Heart left ventricle (tissue), 13 donors: Measurements from ENCODE around the gene HBA2.

Source experiments
- POLR2A ChIP-seq, 2 donors: fragments of 450-650 bp; IDR thresholded peaks; one replicate each; pipeline ENCODE4 v1.6.1; 2017; ENCODE audit warnings: antibody characterized with exemption in 2 of 2, mild to moderate bottlenecking in 2 of 2, moderate library complexity in 2 of 2
- TF ChIP-seq, protein P1 (sequence below), 12 donors: fragments of 200-600 bp; sonication (generic) in 4 of 12; IDR thresholded peaks; one replicate each; pipeline versions ENCODE4 v1.5.0 to v1.8.0; 2018 to 2022; ENCODE audit warnings: antibody characterized with exemption in 12 of 12, mild to moderate bottlenecking in 5 of 12
- donor health status: ischemic (EF 13 %, LVEDD 7.1; RV severe dilation, severe dysfunction).
- donor health status: DM: no; HTN: yes; CAD: no.
- donor health status: DM: no; HTN: no; CAD: no.
- donor health status: ischemic (EF 25% LVEDD 6.9; RV normal size, moderate dysfunction).
- donor health status: ischemic (EF 25% LVEDD 5.7; RV mildly dilated, moderate dysfunction).
- donor health status: ischemic (EF 35%, LVEDD 5.7; RV mildly dilated, moderate dysfunction).
- donor health status: nonischemic (EF 11% LVEDD 7.7; RV severe dilation, severe dysfunction).
- donor health status: DM: yes; HTN: yes; CAD: no.
- donor health status: PGD.
- donor health status: ischemic (EF 29% LVEDD 5.4; RV normal size, mild dysfunction).
- donor health status: nonischemic (EF 23%, LVEDD 6.1; RV moderate dilation, normal function).

DNA sequence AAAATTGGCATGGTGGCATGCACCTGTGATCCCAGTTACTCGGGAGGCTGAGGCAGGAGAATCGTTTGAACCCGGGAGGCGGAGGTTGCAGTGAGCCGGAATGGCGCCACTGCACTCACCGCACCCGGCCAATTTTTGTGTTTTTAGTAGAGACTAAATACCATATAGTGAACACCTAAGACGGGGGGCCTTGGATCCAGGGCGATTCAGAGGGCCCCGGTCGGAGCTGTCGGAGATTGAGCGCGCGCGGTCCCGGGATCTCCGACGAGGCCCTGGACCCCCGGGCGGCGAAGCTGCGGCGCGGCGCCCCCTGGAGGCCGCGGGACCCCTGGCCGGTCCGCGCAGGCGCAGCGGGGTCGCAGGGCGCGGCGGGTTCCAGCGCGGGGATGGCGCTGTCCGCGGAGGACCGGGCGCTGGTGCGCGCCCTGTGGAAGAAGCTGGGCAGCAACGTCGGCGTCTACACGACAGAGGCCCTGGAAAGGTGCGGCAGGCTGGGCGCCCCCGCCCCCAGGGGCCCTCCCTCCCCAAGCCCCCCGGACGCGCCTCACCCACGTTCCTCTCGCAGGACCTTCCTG, 7.5 kb downstream of the HBA2 start, which contains the start of gene HBQ1:
- TF ChIP-seq, protein P1, sequence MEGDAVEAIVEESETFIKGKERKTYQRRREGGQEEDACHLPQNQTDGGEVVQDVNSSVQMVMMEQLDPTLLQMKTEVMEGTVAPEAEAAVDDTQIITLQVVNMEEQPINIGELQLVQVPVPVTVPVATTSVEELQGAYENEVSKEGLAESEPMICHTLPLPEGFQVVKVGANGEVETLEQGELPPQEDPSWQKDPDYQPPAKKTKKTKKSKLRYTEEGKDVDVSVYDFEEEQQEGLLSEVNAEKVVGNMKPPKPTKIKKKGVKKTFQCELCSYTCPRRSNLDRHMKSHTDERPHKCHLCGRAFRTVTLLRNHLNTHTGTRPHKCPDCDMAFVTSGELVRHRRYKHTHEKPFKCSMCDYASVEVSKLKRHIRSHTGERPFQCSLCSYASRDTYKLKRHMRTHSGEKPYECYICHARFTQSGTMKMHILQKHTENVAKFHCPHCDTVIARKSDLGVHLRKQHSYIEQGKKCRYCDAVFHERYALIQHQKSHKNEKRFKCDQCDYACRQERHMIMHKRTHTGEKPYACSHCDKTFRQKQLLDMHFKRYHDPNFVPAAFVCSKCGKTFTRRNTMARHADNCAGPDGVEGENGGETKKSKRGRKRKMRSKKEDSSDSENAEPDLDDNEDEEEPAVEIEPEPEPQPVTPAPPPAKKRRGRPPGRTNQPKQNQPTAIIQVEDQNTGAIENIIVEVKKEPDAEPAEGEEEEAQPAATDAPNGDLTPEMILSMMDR (IDR thresholded peaks at IDR 0.05), result peak in 9 of 12 donors; percentile 6 to 66 (median 47)
- no peak for TF ChIP-seq POLR2A (IDR thresholded peaks at IDR 0.05)
